Uterus (tissue), 2 donors: ENCODE results near the gene LRRC4B.

Source experiments
- CTCF ChIP-seq, 4 experiments: fragments of 200-600 bp in 2 of 4; fragments of 450-650 bp in 2 of 4; sonication (generic) in 2 of 4; IDR thresholded peaks; one replicate each; pipeline ENCODE4 v1.5.1; 2016 to 2019; ENCODE audit warnings: antibody characterized with exemption in 4 of 4, mild to moderate bottlenecking in 2 of 4, moderate library complexity in 1 of 4
- POLR2A ChIP-seq, 2 donors: fragments of 450-650 bp; IDR thresholded peaks; one replicate each; pipeline ENCODE4 v1.6.1; 2016; ENCODE audit warnings: antibody characterized with exemption in 2 of 2, mild to moderate bottlenecking in 1 of 2, moderate library complexity in 1 of 2

- TF ChIP-seq CTCF (IDR thresholded peaks at IDR 0.05) (no peak), POLR2A (IDR thresholded peaks at IDR 0.05) (no peak)
These were observed 71.8 kb downstream of the LRRC4B start for GRCh38 chr19:50496189-50497021.
